ENCODE data around the gene MAGOH.
A peak's percentile ranks its signal among the peaks of the same experiment; 100 is the strongest.
"Not testable (repeated sequence)": the region's sequence is repeated elsewhere in the genome, so short reads cannot be mapped to it uniquely, and the experiment has no call there.

The MAGOH gene

DNA sequence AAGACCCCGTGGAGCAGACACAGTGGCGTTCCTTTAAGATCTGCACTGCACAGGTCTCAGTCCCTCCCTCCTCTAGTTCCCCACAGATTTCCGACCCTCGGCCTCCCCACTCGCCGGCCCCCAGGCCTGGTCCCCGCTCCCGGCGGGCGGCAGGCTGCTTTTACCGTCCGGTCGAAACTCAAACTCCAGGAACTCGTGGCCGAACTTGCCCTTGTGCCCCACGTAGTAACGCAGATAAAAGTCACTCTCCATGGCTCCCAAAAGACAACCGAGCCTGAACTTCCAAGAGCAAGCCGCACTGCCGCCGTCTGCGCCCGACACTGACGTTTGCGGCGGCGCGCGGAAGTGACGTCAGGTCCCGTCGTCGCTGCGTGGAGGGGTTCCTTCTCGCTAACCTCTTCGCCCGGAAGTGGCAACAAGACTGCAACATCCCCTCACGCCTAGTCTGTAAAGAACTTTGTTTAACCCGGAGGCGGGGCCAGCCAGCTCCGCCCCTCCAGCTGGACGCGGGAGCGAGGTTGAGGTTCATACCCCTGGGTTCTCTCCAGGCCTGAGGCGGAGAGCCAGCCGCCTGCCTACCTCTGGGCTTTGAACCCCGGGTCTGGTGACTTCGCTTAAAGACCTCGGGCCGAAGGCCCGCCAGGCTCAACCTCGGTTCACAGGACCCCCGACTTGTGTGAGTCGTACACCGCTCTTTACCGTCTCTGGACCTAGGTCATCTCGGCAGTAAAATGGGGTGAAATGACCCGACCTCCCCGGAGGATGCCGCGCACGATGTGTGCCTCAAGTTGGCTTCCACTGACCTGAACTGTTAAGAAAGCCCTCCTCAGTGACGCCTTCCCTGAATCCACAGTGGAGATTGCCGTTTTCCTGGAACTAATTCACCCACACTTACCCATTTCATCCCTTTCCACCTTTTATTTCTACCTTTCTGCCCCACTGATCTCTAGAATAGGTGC lies at the start of gene MAGOH:
Gene MAGOH (minus strand): TSS at position 322 of the 959 bp plus-strand sequence. CDS start 70 bp downstream, at position 252.
- peak; percentile 92 to 94 (median 93) for DNase-seq (ENCODE audit: low read depth in 2 of 3, low spot score in 1 of 3)

DNA sequence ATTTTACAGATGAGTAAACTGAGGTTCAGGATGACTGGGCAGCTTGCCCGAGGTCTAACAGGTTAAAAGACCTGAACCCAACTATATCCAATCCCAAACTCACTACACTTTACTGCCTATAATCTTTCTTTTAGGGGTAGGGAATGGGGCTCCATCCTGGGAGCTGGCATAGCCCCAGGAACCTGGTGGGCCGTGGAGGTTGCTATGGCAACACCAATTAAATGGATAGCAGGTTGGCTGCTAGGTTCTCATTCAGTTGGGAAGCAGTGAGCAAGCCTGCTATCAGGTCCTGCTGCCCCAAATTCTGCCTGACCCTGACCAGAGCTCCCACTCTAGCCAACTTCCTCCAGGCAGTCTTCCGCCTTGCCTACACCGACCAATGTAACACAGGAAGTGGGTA lies 48.6 kb upstream of the MAGOH start:
- no peak for DNase-seq (ENCODE audit: low read depth in 2 of 3, low spot score in 1 of 3)

DNA sequence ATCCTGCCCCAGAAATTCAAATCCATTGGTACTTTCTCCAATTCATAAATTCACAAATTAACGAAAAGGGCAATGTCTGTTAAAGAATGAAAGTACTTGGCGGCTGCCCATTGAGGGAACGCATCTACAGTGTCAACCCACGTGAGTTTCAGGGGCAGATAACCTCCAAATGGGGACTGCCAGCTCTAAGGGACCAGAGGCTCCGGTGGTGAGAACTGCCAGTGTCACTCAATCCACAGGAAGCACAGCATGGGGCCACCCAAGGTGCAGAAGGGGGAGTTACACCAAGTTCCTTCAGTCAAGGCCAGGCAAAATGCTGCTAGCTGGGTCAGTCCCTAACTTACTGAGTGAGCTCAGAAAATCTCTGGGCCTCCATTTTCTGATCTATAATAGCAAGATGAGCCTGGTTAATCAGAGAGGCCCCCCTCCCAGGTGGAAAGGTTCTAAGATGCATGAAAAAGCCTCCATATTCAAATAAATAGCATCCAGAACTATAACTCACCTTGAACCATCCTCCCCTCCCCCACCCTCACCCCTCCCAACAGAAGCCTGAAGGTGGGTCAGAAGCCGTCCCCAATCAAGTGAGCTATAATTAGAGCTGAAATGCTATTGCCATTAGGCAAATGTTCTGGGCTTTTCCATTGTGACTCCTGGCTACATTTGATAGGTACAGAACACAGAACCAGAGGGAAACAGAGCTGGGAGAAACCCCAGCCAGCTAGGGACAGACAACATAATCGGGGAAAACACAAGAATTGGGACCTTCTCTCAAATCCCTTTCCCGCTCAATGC lies 47.8 kb upstream of the MAGOH start:
- no peak for DNase-seq (ENCODE audit: low read depth in 2 of 3, low spot score in 1 of 3)

DNA sequence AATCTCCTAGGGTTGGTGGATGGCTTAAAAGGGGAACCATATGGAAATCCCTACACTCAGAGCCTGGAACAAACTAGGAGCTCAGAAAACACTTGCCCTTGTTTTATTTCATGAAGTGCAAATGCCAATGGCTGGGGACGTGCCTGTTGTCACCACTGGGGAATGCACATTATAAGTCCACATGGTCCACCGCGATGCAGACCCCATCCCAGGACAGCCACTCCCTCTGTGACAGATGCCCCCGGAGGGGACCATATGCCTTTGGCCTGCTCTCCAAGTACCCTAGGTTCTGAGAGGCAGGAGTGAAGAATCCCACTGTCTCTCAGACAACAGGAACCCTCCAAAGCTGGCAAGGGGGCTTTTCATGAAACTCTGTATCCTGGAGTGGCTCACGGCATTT lies 47.2 kb upstream of the MAGOH start:
- no peak for DNase-seq (ENCODE audit: low read depth in 2 of 3, low spot score in 1 of 3)

DNA sequence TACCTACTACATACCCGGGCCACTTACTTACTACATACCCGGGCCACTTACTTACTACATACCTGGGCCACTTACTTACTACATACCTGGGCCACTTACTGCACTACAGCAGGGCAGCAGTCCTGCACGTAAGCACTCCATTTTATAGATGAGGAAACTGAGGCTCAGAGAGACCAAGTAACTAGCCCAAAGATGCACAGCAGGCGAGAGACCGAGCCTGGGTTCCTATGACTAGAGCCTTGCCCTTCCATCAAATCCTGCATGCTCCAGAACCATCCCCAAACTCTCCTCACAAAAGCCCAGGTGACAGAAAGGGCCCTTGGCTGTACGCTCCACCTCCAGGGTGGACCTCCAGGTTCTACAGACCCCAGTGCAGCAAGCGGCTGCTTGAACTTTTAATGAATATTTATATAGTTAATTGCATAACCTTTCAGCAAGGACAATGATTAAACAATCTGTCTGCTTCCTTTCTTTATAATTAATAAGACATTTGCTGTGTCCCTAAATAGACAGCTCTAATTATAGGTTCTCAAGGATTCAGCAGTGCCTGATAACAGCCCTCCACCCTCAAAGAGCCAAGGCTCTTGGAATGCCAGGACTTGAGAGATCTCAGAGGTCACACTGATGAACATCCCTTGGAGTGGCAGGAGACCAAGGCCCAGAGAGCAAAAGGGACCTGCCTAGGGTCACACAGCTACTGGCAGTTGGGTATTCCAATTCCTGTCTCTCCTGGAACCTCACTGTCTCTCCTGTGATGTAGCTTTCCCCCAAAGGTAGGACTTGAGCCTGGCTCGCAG lies 46.1 kb upstream of the MAGOH start:
- DNase-seq (ENCODE audit: low read depth in 2 of 3, low spot score in 1 of 3), result no peak

DNA sequence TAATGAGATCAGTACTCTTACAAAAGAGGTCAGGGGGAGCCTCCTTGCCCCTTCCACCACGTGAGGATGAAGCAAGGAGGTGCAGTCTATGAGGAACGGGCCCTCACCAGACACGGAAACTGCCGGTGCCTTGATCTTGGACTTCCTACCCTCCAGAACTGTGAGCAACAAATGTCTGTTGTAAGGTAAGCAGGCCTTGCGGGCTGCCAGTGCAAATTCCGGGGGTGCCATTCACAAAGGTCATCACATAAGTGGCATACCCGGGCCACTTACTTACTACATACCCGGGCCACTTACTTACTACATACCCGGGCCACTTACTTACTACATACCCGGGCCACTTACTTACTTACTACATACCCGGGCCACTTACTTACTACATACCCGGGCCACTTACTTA lies 44.8 kb upstream of the MAGOH start:
- DNase-seq (ENCODE audit: low read depth in 2 of 3, low spot score in 1 of 3), result not testable (repeated sequence)

DNA sequence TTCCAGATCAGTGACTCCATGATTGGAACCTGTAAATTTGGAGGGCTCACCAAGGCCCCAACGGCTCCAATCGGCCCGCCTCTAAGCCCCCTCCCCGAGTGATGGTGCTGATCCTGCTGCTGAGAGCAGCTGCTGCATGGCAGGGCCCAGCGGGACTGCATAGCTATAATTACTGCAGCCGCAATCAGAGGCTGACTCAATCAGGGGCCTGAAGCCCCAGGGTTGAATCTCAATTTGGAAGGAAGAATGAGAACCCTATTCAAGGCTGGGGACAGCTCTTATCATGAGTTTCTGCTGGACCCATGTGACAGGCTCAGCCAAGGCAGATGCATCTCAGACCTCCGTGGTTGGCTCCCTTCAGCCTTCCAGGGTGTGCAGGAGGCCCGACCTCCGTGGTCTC lies 42.8 kb upstream of the MAGOH start:
- DNase-seq (ENCODE audit: low read depth in 2 of 3, low spot score in 1 of 3), result no peak

DNA sequence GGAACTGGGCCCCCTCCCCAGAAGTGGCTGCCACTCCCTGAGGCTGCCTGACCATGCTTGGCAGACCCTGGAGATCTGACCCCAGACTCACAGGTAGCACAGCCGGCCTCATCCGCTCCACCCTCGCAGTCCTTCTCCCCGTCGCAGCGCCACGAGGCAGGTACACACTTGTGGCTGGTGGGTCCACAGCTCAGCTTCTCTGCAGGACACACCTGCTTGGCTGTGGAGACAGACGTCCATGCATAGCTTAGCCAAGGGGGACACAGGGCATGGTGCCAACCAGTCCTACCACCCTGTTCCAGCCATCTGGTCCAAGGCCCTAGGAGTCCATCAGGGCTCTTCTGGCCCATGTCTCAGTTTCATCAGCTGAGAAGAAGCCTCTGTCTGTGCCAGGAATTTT lies 42.2 kb upstream of the MAGOH start:
- no peak for DNase-seq (ENCODE audit: low read depth in 2 of 3, low spot score in 1 of 3)

DNA sequence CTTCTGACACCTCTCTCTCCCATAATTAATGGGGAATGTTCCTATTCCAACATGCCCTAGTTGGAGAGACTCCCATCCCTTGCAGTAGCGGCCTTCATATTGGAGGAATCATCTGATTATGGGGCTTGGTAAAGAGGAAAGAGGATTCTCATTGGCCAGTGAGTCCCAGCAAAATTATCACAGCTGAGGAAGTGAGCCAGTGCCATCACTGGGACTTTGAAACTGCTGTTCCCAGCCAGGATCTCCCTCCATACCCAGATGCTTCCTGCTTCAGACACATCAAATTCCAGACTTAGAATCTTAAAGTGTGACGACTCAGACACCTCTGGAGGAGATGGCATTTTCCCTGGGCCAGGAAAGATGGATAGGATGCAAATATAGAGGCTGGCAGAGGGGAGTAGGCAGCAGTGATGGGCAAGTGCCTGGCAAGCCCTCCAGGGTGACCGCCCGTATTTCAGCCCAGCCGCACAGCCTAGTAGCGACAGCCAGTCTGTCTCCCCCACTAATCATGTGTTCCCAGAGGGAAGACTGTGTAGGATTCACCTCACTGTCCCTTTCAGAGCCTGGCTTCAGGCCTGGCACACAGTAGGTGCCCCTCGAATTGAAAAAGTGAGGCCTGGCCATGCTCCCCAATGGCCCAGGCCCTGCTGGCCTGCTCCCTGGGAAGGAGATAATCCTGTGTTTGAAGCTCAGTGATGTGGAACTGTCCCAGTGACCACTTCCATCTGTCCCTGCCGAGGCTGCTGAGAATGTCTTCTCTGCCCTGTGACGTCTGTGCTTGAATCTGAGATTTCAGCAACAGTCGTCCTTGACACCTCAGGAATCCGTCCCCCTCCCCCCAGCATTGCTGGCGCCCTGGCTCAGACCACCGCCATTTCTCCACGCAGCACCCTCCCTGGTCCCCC lies 41.2 kb upstream of the MAGOH start:
- no peak for DNase-seq (ENCODE audit: low read depth in 2 of 3, low spot score in 1 of 3)

DNA sequence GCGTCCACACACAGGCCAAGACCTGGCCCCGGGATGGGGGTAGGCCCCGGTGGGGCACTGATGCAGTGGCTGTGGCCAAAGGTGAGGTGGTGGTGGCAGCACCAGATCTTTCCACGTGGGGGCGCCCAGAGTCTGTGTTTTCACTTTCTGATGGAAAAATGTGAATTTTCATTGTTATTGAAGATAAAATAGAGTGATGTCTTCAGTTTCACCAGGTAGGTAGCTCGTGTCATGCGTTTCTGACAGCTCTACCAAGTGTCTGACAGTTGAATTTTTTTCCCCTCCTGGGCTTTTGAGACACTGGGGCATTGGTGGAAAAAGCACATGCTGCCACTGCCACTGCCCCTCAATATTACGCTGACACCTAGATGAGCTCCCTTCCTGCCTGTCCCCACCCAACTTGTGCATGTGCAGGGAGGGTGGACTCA lies 40.0 kb upstream of the MAGOH start:
- DNase-seq (ENCODE audit: low read depth in 2 of 3, low spot score in 1 of 3), result peak; percentile 41 to 77 (median 49)

DNA sequence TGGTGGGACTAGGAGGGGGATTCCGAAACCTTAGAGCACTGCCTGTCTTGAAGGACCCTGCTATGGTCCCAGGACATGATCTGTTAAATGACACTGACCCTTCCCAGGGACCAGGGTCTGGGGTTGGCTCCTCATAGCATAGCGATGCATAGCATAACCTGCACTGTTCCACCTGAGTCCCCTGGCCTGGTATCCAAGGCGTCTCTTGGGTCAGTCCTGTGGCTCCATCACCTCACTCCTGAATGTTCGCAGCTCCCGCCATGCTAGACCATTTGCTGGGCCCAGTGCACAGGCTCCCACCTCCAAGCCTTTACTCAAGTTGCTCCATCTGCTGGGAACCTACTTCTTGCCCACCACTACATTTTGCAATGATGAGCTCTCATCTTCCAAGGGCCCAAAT lies 39.0 kb upstream of the MAGOH start:
- DNase-seq (ENCODE audit: low read depth in 2 of 3, low spot score in 1 of 3), result no peak

DNA sequence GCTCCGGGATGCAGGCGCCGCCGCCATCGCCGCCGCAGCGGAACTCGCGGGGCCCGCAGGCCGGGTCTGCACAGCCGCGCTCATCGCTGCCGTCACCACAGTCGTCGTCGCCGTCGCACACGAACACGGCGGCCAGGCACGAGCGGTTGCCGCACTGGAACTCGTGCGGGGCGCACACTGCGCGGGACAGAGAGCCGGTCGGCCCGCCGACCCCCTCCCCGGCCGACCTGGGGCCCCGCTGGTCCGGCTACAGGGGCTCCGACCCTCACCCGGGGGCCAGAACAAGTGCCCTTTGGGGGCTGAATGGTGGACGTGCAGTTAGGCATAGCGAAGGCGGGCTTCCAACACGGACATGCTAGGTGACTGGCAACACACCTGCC lies 38.6 kb upstream of the MAGOH start:
- DNase-seq (ENCODE audit: low read depth in 2 of 3, low spot score in 1 of 3), result no peak

DNA sequence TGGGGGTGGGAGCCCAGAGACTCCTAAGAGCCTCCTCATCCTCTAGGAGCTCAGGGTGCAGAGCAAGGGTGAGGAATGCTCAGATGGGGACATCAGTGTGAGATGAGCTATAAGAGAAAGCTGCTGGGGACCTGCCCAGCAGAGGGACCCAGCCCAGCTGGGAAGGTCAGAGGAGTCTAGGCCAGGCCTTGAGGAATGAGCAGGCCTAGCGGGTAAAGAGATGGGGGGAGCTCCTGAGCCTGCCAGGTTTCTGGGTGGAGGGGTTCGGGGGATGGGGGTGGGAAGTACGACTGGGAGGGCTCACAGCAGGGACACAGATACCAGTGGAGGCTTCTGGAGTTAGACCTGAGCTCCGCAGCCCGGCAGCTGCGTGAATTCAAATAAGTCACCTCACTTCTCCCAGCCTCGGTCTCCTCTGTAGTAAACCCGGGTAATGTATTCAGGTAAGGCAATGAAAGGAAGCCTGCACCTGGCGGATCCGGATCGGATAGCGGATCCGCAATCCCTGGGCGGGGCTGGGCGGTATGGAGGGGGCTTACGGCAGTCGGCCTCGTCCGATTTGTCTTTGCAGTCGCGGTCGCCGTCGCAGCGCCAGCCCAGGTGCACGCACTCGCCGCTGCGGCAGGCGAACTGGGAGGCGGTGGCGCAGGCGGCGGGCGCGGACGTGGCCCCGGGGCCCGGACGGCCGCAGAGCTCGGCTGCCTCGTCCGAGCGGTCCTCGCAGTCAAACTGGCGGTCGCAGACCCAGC lies 38.0 kb upstream of the MAGOH start:
- no peak for DNase-seq (ENCODE audit: low read depth in 2 of 3, low spot score in 1 of 3)

DNA sequence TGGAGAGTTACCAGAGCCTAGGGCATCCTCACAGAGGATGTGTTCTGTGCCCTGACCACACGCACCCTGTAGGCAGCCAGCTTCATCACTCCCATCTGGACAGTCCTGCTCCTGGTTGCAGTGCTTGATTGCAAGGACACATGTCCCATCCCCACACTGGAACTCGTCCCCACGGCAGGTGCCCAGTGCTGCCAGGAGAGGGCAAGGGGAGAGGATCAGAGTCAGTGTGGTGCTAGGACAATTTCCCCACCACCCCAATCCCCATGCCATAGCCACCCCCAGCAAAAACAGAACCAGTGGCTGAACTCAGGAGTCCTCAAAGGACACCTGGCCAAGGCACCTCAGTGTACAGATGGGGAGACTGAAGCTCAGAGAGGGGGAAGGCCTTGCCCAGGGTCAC lies 37.2 kb upstream of the MAGOH start:
- DNase-seq (ENCODE audit: low read depth in 2 of 3, low spot score in 1 of 3), result no peak

DNA sequence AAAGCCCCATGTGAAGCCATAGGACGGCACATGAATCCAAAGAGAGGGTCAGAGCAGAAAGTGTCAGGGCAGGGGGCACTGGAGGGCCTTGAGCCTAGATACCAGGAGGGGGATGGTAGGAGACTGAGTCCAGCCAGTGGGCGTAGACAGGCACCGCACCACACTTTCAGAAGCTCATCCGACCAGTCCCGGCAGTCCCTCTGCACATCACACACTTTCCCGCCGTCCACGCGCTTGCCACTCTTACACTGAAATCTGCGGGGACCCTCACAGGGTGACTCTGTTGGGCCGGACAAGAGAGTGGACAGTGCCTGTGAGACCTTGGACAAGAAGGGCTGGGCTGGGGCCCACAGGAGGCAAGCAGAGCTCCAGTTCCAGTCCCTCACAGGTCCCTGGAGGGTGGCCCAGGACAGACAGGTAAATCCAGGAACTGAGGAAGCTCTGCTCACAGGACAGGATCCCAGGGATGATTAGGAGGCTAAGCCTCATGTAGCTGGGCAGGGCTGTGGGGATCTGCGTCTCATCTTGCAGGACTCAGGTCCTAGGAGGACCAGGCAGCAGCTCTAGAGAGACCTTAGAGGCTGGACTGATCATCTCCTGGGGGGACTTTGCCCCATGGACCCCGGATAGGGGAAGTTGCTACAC lies 36.3 kb upstream of the MAGOH start:
- DNase-seq (ENCODE audit: low read depth in 2 of 3, low spot score in 1 of 3), result no peak

DNA sequence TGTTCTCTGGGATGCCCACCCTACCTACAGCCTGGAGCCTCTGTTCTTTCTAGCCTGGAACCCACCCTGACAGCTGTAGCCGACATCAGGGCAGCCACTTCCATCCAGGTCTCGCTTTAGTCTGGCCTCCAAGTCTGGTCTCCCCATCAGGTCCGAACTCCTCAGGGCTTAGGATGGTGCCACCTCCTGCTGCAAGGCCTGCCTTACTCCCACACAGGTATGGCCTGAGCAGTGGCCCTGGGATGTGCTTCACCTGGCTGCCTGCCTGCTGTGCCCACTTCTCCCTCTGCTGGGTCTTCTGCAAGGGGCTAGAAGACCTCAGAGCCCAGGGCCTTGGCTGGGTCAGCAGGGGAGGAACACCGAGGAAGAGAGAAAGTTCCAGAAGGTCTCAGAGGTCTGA lies 35.7 kb upstream of the MAGOH start:
- DNase-seq (ENCODE audit: low read depth in 2 of 3, low spot score in 1 of 3), result no peak

DNA sequence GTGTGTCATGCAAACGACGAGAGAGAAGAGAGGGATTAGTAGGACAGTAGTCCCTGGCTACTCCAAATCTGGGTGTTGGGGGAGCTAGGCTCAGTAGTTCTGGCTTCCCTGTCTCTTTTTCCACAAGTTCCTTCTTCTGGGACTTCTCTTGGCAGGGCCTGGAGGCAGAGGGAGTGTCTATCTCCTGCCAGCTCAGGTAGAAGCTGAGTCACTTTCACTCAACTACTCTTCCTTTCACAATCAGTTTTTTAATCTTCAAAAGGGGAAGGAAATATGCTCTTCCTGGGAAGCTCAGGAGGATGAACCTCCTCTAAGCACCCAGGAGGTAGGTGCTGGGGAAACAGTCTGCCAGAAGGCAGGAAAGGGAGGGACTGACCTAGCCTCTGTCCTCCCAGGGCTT lies 35.2 kb upstream of the MAGOH start:
- DNase-seq (ENCODE audit: low read depth in 2 of 3, low spot score in 1 of 3), result no peak

DNA sequence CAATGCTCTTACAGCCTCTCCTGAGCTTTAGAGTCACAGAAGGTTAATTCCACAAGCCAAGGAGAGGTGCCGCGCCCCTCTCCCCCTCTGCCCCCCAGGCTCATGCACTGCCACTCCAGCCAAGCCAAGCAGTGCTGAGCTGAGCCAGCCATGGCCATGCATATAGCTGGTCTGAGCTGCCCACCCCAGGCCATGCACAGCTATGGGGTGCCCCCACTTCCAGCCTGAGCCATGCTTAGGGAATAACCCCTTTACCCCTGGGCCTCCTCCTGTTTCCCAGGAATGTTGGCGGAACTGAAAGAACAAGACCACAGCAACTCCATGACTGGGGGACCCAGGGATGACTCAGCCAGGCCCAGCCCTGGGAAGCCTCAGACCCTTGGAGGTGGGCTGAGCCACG lies 34.0 kb upstream of the MAGOH start:
- no peak for DNase-seq (ENCODE audit: low read depth in 2 of 3, low spot score in 1 of 3)

DNA sequence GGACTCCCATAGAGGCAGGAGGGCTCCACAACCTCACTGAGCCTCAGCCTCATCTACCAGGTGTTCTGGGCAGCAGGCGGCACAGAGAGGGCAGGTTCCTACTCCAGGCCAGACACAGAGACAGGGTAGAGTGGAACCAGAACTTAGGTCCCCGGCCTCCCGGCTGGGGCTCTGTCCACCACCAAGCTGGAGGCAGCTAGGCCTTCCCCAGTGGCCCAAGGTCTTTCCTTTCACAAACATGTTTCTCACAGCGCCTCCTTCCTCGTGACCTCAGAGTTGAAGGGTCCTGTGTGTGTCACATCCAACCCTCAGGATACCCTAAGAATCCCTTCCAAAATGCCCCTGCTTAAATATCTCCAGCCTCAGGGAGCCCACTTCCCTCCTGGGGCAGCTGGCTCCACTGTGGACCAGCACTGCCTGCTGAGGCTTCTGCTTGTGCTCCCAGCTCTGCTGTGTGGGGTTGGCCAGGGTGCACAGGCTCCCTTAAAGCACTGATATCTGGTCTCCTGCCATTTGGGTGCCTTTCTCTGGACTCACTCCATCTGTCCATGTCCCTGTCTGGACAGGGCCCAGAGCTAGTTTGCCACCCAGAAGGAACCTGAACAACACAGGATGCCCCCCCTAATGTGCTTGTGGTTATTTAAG lies 33.2 kb upstream of the MAGOH start:
- no peak for DNase-seq (ENCODE audit: low read depth in 2 of 3, low spot score in 1 of 3)

All from stimulated activated CD4-positive, alpha-beta T cell treated with anti-CD3 and anti-CD28 coated beads, Interleukin-12 subunit alpha, Interleukin-12 subunit beta, amount 100 ng/mL, for 48 hours (primary cell).